C4-2B (cell line): ENCODE data around the gene ADAMTS15.

ENCODE experiments used
- ZFX ChIP-seq: fragments of 450-650 bp; IDR thresholded peaks from 2 replicates; pipeline ENCODE4 v1.6.1; 2017
- TF ChIP-seq, protein P1 (sequence below): fragments of 450-650 bp; conservative IDR thresholded peaks from 2 replicates; pipeline ENCODE4 v1.5.1; 2017; ENCODE audit warnings: mild to moderate bottlenecking

GRCh38 chr11:130485983-130486382, 37.5 kb downstream of the ADAMTS15 start:
- TF ChIP-seq, protein P1, sequence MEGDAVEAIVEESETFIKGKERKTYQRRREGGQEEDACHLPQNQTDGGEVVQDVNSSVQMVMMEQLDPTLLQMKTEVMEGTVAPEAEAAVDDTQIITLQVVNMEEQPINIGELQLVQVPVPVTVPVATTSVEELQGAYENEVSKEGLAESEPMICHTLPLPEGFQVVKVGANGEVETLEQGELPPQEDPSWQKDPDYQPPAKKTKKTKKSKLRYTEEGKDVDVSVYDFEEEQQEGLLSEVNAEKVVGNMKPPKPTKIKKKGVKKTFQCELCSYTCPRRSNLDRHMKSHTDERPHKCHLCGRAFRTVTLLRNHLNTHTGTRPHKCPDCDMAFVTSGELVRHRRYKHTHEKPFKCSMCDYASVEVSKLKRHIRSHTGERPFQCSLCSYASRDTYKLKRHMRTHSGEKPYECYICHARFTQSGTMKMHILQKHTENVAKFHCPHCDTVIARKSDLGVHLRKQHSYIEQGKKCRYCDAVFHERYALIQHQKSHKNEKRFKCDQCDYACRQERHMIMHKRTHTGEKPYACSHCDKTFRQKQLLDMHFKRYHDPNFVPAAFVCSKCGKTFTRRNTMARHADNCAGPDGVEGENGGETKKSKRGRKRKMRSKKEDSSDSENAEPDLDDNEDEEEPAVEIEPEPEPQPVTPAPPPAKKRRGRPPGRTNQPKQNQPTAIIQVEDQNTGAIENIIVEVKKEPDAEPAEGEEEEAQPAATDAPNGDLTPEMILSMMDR: no peak
- no peak for TF ChIP-seq ZFX
